ENCODE measurements around the gene CA10. TPM values are rescaled to one million over a fixed set of nuclear protein-coding genes. Genes with fewer than 3 reads are reported as not detected.
A peak's percentile ranks its signal among the peaks of the same experiment; 100 is the strongest.

Gene CA10
- not detected for polyA plus RNA-seq (ENCODE audit: low read depth in 6 of 6)

- DNase-seq (no peak), ATAC-seq (ENCODE audit: low read depth in 2 of 2) (no peak)
- no peak within 1 kb of the TSS for H3K27ac Mint-ChIP-seq
- no peaks in the 10 kb centered on the region for H3K4me1 Mint-ChIP-seq
- H3K9me3 Mint-ChIP-seq: peaks cover 3 to 35% (median 10%) of the 10 kb centered on the region in 7 donors
- peaks cover 42 to 54% (median 45%) of the 10 kb centered on the region in 3 donors for H3K27me3 Mint-ChIP-seq
- peaks cover 6 to 23% of the 10 kb centered on the region in 2 donors for H3K36me3 Mint-ChIP-seq
- H3K4me3 Mint-ChIP-seq: peak within 1 kb of the TSS in 1 of 8 donors; percentile 47
These were observed at the start of gene CA10 for GRCh38 chr17:52158450-52159042. Gene CA10, minus strand, starts transcription at chr17:52158714.

DNA sequence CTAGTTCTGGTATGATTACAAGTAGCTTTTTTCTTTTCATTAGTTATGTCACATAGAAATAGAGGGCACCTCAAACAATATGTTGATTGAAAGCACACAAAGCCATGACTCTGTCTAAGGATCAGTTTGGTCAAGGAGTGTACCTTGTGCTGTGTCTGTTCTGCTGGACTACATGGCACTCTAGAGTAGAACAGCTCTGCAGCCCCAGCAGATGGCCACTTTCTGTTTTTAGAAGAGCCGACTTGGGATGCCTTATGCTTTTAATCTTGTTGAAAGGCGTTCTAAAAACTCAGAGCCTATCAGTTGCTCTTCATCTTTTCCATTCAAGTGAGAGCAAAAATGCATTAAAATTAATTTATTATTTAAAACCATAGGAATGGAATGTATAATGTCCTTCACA lies 49.3 kb upstream of the CA10 start:
- ATAC-seq (ENCODE audit: low read depth in 2 of 2) (no peak), DNase-seq (no peak)
- H3K4me1 Mint-ChIP-seq: no peaks in the 10 kb centered on the region
- no peaks in the 10 kb centered on the region for H3K27me3 Mint-ChIP-seq
- no peak overlapping the region for H3K4me3 Mint-ChIP-seq
- H3K9me3 Mint-ChIP-seq: peaks cover 0 to 5% (median 4%) of the 10 kb centered on the region in 7 donors
- no peak overlapping the region for H3K27ac Mint-ChIP-seq
- H3K36me3 Mint-ChIP-seq: no peaks in the 10 kb centered on the region

DNA sequence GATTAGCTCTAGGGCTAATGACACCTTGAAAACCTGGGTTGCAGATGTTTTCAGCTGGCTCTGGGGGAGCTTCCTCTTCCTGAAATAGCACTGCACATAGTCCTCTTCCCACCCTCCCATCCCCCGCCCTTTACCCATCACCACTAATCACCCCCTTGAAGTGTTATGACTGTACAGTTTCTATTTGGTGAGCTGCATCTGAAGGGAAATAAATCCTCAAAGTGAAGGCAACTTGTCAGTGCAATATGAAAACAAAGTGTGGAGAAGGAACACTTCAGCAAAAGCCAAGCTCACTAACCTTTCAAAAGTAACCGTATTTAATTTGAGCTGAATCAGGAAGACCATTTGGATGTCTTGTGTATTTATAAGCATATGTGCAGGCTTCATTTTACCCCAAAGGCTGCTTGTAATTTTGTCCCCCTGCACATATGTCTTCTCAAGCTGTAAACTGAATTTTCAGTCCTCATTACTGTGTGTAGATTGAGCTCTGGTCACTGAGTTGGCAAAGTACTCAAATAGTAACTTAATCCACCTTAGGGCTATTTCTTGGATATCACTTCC lies 44.1 kb upstream of the CA10 start:
- H3K4me1 Mint-ChIP-seq: no peaks in the 10 kb centered on the region
- ATAC-seq (ENCODE audit: low read depth in 2 of 2) (no peak), DNase-seq (no peak)
- no peaks in the 10 kb centered on the region for H3K36me3 Mint-ChIP-seq
- H3K9me3 Mint-ChIP-seq: peaks cover 0 to 10% (median 4%) of the 10 kb centered on the region in 7 donors
- H3K27me3 Mint-ChIP-seq: peaks cover 0 to 2% (median 0%) of the 10 kb centered on the region in 3 donors
- H3K27ac Mint-ChIP-seq: no peak overlapping the region
- no peak overlapping the region for H3K4me3 Mint-ChIP-seq

- DNase-seq: no peak
- H3K36me3 Mint-ChIP-seq: no peaks in the 10 kb centered on the region
- ATAC-seq (ENCODE audit: low read depth in 2 of 2): no peak
- peaks cover 0 to 10% (median 4%) of the 10 kb centered on the region in 7 donors for H3K9me3 Mint-ChIP-seq
- H3K27ac Mint-ChIP-seq: no peak overlapping the region
- no peaks in the 10 kb centered on the region for H3K4me1 Mint-ChIP-seq
- peaks cover 0 to 4% (median 0%) of the 10 kb centered on the region in 3 donors for H3K27me3 Mint-ChIP-seq
- H3K4me3 Mint-ChIP-seq: no peak overlapping the region
These were observed 43.4 kb upstream of the CA10 start for GRCh38 chr17:52201767-52202519.

DNA sequence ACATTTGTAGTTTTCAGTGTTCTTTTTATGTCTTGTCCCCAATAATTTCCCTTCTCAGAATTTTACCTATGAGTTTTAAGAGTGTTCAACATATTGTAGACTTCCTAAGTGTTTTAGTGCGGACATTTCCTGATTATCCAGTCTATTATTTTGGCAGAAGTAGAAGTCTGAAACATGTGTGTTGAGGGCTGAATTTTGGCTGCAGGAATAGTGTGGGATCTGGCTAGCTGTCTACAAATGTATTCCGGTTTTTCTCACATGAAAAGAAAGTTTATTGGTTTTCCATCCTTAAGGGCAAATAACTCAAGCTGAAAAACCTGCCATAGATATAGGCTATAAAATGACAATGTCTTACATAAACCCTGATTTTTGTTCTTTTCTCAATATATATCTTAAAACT lies 33.0 kb upstream of the CA10 start:
- H3K36me3 Mint-ChIP-seq: no peaks in the 10 kb centered on the region
- no peak for DNase-seq
- H3K4me1 Mint-ChIP-seq: no peaks in the 10 kb centered on the region
- ATAC-seq (ENCODE audit: low read depth in 2 of 2): no peak
- no peaks in the 10 kb centered on the region for H3K27me3 Mint-ChIP-seq
- H3K4me3 Mint-ChIP-seq: no peak overlapping the region
- no peak overlapping the region for H3K27ac Mint-ChIP-seq
- H3K9me3 Mint-ChIP-seq: peaks cover 0 to 6% (median 2%) of the 10 kb centered on the region in 7 donors

DNA sequence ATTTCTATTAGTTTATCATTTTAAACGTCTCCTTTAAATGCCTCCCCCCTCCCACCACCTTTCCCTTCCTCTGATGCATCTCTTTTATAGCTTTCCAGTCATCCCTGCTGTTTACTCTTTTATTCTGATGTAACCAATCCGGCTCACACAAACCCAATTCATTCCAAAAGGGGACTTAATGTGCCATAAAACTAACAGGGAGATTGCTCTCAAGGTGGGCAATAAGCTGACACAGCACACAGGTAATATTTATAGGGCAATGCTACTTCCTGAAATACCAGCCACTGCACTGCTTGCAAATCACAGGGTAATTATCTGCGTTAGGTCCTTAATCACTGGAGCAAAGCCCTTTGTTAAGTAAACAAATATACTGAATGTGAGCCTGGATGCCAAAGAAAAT lies 23.3 kb upstream of the CA10 start:
- ATAC-seq (ENCODE audit: low read depth in 2 of 2) (no peak), DNase-seq (no peak)
- Mint-ChIP-seq H3K27me3 (peaks cover 3 to 8% (median 3%) of the 10 kb centered on the region in 3 donors), H3K36me3 (no peaks in the 10 kb centered on the region), H3K4me3 (no peak overlapping the region), H3K27ac (no peak overlapping the region), H3K4me1 (no peaks in the 10 kb centered on the region), H3K9me3 (peaks cover 0 to 12% (median 3%) of the 10 kb centered on the region in 7 donors)

DNA sequence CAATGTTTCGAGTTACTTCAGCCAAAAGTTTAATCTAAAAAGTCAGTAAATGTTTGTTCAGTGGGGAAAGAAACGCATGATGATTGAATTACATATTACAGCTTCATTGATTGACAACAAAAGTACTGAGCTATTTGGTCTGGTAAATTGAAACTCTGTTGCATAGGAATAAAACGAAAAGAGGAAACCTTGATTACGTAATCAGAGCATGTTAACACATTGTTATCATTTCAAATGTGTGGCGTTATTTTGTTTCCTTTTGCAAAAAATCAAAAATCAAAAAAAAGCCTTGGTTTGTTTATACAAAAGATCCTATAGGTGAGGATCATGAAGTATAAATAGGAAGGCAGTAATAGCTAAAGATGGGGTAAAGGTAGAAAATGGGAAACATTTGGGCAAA lies 19.5 kb upstream of the CA10 start:
- peaks cover 0 to 5% (median 1%) of the 10 kb centered on the region in 7 donors for H3K9me3 Mint-ChIP-seq
- H3K4me3 Mint-ChIP-seq: no peak overlapping the region
- DNase-seq: no peak
- no peaks in the 10 kb centered on the region for H3K36me3 Mint-ChIP-seq
- no peaks in the 10 kb centered on the region for H3K4me1 Mint-ChIP-seq
- H3K27me3 Mint-ChIP-seq: peaks cover 3 to 8% (median 8%) of the 10 kb centered on the region in 3 donors
- ATAC-seq (ENCODE audit: low read depth in 2 of 2): no peak
- no peak overlapping the region for H3K27ac Mint-ChIP-seq

GRCh38 chr17:52170963-52171572 lies 12.6 kb upstream of the CA10 start:
- Mint-ChIP-seq H3K27me3 (no peaks in the 10 kb centered on the region), H3K9me3 (peaks cover 0 to 5% (median 0%) of the 10 kb centered on the region in 7 donors), H3K36me3 (no peaks in the 10 kb centered on the region), H3K4me1 (no peaks in the 10 kb centered on the region), H3K4me3 (peak overlapping the region in 1 of 8 donors; percentile 63), H3K27ac (no peak overlapping the region)
- ATAC-seq (ENCODE audit: low read depth in 2 of 2) (no peak), DNase-seq (no peak)

DNA sequence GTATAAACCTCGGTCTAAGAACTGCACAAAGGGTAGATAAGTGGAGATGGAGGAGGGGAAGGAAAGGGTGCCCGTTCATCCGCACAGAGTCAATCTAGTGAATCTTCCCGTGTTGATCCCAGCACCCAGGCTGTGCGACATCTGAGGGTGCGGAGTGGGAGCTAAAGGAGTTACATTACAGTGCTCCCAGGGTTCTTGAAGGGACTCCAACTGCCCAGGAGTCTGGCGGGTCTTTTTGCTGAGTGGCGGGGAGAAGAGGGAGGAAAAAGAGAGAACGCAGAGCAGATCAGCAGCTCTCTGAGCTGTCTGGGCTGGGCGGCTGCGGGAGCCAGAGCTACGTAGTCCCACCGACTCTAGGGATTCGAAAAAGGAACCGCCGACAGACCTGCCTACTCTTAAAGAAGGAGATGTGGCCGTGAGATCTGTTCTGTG lies 1.6 kb upstream of the CA10 start:
- Mint-ChIP-seq H3K36me3 (peaks cover 6 to 23% of the 10 kb centered on the region in 2 donors), H3K27ac (no peak overlapping the region)

DNA sequence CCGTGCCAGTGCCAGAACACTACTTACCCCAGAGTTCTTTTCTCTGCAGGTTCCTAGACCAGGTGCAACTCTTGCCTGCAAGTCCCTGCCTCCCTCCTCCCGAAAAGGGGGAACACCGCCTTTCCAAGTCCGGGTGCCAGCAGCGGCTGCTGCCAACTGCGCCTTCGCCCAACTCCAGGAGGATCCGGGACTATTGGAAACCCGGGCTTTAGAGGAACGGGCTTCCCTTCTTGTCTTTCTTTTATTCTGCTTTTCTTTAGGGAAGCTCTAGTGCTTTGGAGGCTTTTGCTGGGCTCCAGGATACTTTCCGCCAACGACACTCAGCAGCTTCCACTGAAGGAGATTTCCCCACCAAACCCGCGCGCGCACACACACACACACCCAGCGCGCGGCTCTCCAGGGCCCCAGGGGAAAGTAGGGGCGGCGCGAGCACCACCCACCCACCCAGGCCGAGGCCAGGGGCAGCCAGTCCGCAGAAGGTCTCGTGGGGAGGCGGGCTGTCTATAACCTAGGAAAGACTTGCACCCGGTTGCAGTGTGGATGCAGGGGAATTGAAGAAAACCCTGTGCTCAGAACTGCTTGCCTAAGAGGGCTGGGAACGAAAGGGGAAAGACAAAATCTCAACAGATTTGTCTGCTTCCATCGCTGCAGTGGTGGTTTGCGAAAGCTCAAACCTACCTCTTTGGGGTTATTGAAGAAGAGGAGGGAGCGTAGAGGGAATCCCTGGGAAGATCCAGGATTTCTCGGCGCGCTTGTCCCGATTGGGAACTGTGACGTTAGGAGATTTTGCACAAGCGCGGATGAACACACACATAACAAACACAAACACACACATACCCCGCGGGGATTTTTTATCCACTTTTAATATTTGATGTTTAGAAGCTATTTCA lies 977 bp upstream of the CA10 start:
- peaks cover 6 to 23% of the 10 kb centered on the region in 2 donors for H3K36me3 Mint-ChIP-seq
- H3K27me3 Mint-ChIP-seq: peaks cover 40 to 52% (median 45%) of the 10 kb centered on the region in 3 donors
- peaks cover 3 to 35% (median 10%) of the 10 kb centered on the region in 7 donors for H3K9me3 Mint-ChIP-seq
- H3K4me1 Mint-ChIP-seq: no peaks in the 10 kb centered on the region
- H3K4me3 Mint-ChIP-seq: no peak overlapping the region
- ATAC-seq (ENCODE audit: low read depth in 2 of 2) (no peak), DNase-seq (no peak)
- H3K27ac Mint-ChIP-seq: no peak overlapping the region

More for the DNA sequence above, 1.6 kb upstream of the CA10 start:
- Mint-ChIP-seq H3K4me1 (no peaks in the 10 kb centered on the region), H3K9me3 (peaks cover 3 to 35% (median 10%) of the 10 kb centered on the region in 7 donors), H3K4me3 (no peak overlapping the region), H3K27me3 (peaks cover 37 to 49% (median 45%) of the 10 kb centered on the region in 3 donors)
- DNase-seq (no peak), ATAC-seq (ENCODE audit: low read depth in 2 of 2) (no peak)

DNA sequence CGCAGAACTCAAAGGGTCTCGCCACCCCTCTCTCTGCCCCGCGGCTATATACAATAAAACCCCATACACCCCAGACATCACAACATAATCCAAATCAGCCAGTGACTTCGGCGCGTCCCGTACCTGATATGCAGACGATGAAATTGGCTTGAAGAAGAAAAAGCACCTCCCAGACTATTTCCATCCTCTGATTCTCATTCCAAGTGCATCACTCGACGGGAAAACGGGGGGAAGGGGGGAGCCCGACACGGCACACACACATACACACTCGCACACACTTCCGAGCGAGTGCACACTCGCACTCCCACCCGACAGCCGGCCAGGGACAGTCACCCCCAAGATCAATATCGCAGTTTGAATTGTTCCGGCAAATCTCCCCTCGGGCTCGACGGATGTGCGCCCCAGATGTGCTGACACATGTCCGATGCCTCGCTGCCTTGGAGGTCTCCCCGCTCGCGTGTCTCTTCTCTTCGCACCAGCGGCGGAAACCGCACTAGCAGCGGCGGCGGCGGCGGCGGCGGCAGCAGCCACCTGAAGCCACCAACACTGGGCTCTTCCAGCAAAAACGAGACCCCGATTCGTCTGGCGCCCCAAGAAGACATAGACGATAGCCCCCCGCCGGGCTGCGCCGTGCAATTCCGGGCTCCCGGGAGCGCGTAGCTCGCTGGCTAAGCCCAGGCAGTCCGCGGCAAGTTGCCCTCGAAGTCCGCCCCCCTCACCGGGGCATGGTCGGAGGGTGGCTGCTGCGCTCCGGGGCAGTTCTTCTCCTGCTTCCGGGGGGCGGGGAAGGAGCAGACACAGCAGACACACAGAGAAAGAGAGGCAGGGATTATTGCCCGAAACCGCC lies 688 bp downstream of the CA10 start:
- Mint-ChIP-seq H3K36me3 (peaks cover 6 to 23% of the 10 kb centered on the region in 2 donors), H3K9me3 (peaks cover 3 to 35% (median 10%) of the 10 kb centered on the region in 7 donors), H3K27ac (no peak overlapping the region), H3K27me3 (peaks cover 42 to 54% (median 45%) of the 10 kb centered on the region in 3 donors), H3K4me1 (no peaks in the 10 kb centered on the region), H3K4me3 (no peak overlapping the region)
- DNase-seq: no peak
- no peak for ATAC-seq (ENCODE audit: low read depth in 2 of 2)

Data from naive B cell (primary cell).